Pancreas (tissue), 10 donors: ENCODE results near the gene P2RY14. TPM values are rescaled to one million over a fixed set of nuclear protein-coding genes. Genes with fewer than 3 reads are reported as not detected.

Experiments used
- ATAC-seq, 4 donors: fragments of 200-7000 bp; cut with Tn5 transposase; one replicate each; pipeline versions ENCODE4 v1.8.0 to v1.9.1; 2020; ENCODE audit warnings: mild to moderate bottlenecking in 4 of 4, moderate library complexity in 4 of 4
- DNase-seq, 6 donors: peaks; one replicate each; pipeline ENCODE4 v3.0.0-alpha.2; 2020
- FAIRE-seq: peaks from 2 replicates; lab custom pipeline; 2012; peaks lifted over from hg19 to GRCh38; lab: Jason Lieb, UNC
- H3K27ac ChIP-seq, 4 donors: fragments of 200-600 bp; sonication (generic); 1 replicate in 3 of 4; 2 replicates in 1 of 4; pipeline versions ENCODE4 v1.5.0 to v1.8.0; 2020
- H3K27me3 ChIP-seq, 4 donors: fragments of 200-600 bp; one replicate each; pipeline ENCODE4 v1.8.0; 2021
- H3K36me3 ChIP-seq, 3 donors: fragments of 200-600 bp; sonication (generic) in 1 of 3; one replicate each; pipeline versions ENCODE4 v1.5.0 to v1.8.0; 2020 to 2021
- H3K4me1 ChIP-seq, 3 donors: fragments of 200-600 bp; one replicate each; pipeline ENCODE4 v1.8.0; 2021
- H3K4me3 ChIP-seq, 4 donors: fragments of 200-600 bp; sonication (generic) in 2 of 4; one replicate each; pipeline versions ENCODE4 v1.5.0 to v1.8.0; 2020 to 2021
- H3K9me3 ChIP-seq, 4 donors: fragments of 200-600 bp; one replicate each; pipeline ENCODE4 v1.8.0; 2021
- CTCF ChIP-seq, 4 donors: fragments of 200-600 bp; sonication (generic) in 3 of 4; IDR thresholded peaks; one replicate each; pipeline versions ENCODE4 v1.5.0 to v1.8.0; 2021; ENCODE audit warnings: antibody characterized with exemption in 4 of 4
- WGBS, 2 donors: extraction: QIAGEN DNeasy Blood & Tissue Kit; methylation state at CpG; one replicate each; pipeline ENCODE4 v1.1.7; 2013; 5-methylcytosine and 5-hydroxymethylcytosine counted together
- intact Hi-C, 3 donors: fragments of 100-400 bp; cut with DNase I; formaldehyde crosslinking; loops; one replicate each; pipeline versions ENCODE4 v1.11.1 to v1.14.2; 2022
- polyA plus RNA-seq, 2 donors: library from polyadenylated mRNA; stranded (reverse); fragments of 200-250 nt; gene quantifications; one replicate each; pipeline ENCODE4 v1.2.3, GENCODE V29; 2013
- total RNA-seq, 6 donors: library from RNA; stranded (reverse); fragmentation: NEBNext Ultra II Directional in 4 of 6; extraction: Animal tissue kit (Norgen Biotek cat#: 25700) in 4 of 6; gene quantifications; one replicate each; pipeline versions ENCODE4 v1.2.1 to v1.2.4, GENCODE V29; 2021 to 2023
- donor health status: healthy with polysubstance abuse.
- donor health status: DM: no; HTN: no; CAD: no; lungs with moderate emphysema.
- donor health status: DM: no; HTN: no; CAD: no.
- donor health status: control.
- donor health status: control.
- donor health status: Bipolar disorder and iron deficiency.
- donor health status: DM: yes; HTN: yes; CAD: no.
- donor health status: DM: no; HTN: no; CAD: no.
- donor health status: DM: no; HTN: no; CAD: no.
- donor health status: DM: yes; HTN: yes; CAD: no.

Gene P2RY14
- total and polyA plus RNA-seq, 8 donors, result 0.08 to 0.47 (median 0.11) TPM

- 85 to 90% methylated on average over 1 of the region's 1 CpG for WGBS, 2 donors
These were observed 7.6 kb upstream of the P2RY14 start for GRCh38 chr3:151285940-151286339.

GRCh38 chr3:151283907-151284461 lies 5.6 kb upstream of the P2RY14 start:
- Histone ChIP-seq H3K9me3 (no peaks in the 10 kb centered on the region), H3K36me3 (no peaks in the 10 kb centered on the region), H3K27ac (no peak overlapping the region), H3K27me3 (no peaks in the 10 kb centered on the region), H3K4me3 (no peak overlapping the region), H3K4me1 (no peaks in the 10 kb centered on the region)
- TF ChIP-seq CTCF (IDR thresholded peaks at IDR 0.05), result no peak
- FAIRE-seq (no peak), ATAC-seq (peak; percentile 49 to 77 (median 74)), DNase-seq (no peak)
- intact Hi-C loops, result loop anchor here in 2 of 3 donors (5.0 to 10.0 kb wide), 2 partner anchors 59 to 117 kb away; no protein-coding TSS in a partner anchor
- WGBS, 2 donors, result 13 to 17% methylated on average over 5 of the region's 5 CpGs

More at GRCh38 chr3:151285940-151286339, 7.6 kb upstream of the P2RY14 start:
- no peak for ATAC-seq
- FAIRE-seq, result no peak
- no peaks in the 10 kb centered on the region for H3K4me1 ChIP-seq
- no peak for TF ChIP-seq CTCF (IDR thresholded peaks at IDR 0.05)
- DNase-seq, result no peak
- intact Hi-C loops, result loop anchor here in 2 of 3 donors (5.0 to 10.0 kb wide), 2 partner anchors 61 to 64 kb away; no protein-coding TSS in a partner anchor
- no peaks in the 10 kb centered on the region for H3K9me3 ChIP-seq
- H3K36me3 ChIP-seq, result no peaks in the 10 kb centered on the region
- H3K27me3 ChIP-seq, result no peaks in the 10 kb centered on the region
- H3K27ac ChIP-seq, result no peak overlapping the region
- H3K4me3 ChIP-seq, result no peak overlapping the region

- DNase-seq (no peak), FAIRE-seq (no peak), ATAC-seq (no peak)
- Histone ChIP-seq H3K4me3 (no peak overlapping the region), H3K27ac (no peak overlapping the region), H3K4me1 (no peaks in the 10 kb centered on the region), H3K9me3 (no peaks in the 10 kb centered on the region), H3K27me3 (no peaks in the 10 kb centered on the region), H3K36me3 (no peaks in the 10 kb centered on the region)
- intact Hi-C loops, result loop anchor here in 2 of 3 donors (5.0 to 10.0 kb wide), 2 partner anchors 59 to 116 kb away; no protein-coding TSS in a partner anchor
- 40 to 41% methylated on average over 4 of the region's 4 CpGs for WGBS, 2 donors
- no peak for TF ChIP-seq CTCF (IDR thresholded peaks at IDR 0.05)
These were observed 5.0 kb upstream of the P2RY14 start for GRCh38 chr3:151283387-151283786.

GRCh38 chr3:151282921-151283320 lies 4.6 kb upstream of the P2RY14 start:
- H3K27me3 ChIP-seq, result no peaks in the 10 kb centered on the region
- intact Hi-C loops, result loop anchor here in 2 of 3 donors (5.0 to 10.0 kb wide), 2 partner anchors 58 to 116 kb away; no protein-coding TSS in a partner anchor
- FAIRE-seq (peak; percentile 95), DNase-seq (no peak), ATAC-seq (peak; percentile 71 to 90 (median 89))
- no peaks in the 10 kb centered on the region for H3K9me3 ChIP-seq
- H3K4me3 ChIP-seq, result no peak overlapping the region
- H3K36me3 ChIP-seq, result no peaks in the 10 kb centered on the region
- H3K4me1 ChIP-seq, result no peaks in the 10 kb centered on the region
- peak in 3 of 4 donors; percentile 34 to 53 (median 47) for TF ChIP-seq CTCF (IDR thresholded peaks at IDR 0.05)
- WGBS, 2 donors, result 1 to 2% methylated on average over 1 of the region's 1 CpG
- no peak overlapping the region for H3K27ac ChIP-seq
